GM21717 (cell line): Measurements from ENCODE around the gene ISG20.
A peak's percentile ranks its signal among the peaks of the same experiment; 100 is the strongest.

ENCODE experiments used
- ATAC-seq: cut with Tn5 transposase; IDR thresholded peaks from one replicate; pipeline ENCODE4 v1.9.1; 2021; ENCODE audit warnings: mild to moderate bottlenecking, moderate library complexity; ENCODE audit not compliant: unreplicated experiment

The ISG20 gene

GRCh38 chr15:88638626-88639372, at the start of gene ISG20:
TSS of gene ISG20 (plus strand) at chr15:88639016. CDS start at chr15:88639367, 351 bp downstream.
- ATAC-seq, result peak; percentile 67

GRCh38 chr15:88590759-88591158, 48.1 kb upstream of the ISG20 start:
- no peak for ATAC-seq

GRCh38 chr15:88591384-88591783, 47.4 kb upstream of the ISG20 start:
- no peak for ATAC-seq

GRCh38 chr15:88603885-88604284, 34.9 kb upstream of the ISG20 start:
- ATAC-seq, result no peak

GRCh38 chr15:88604381-88605188, 34.2 kb upstream of the ISG20 start:
- ATAC-seq, result no peak

GRCh38 chr15:88605189-88606069, 33.4 kb upstream of the ISG20 start:
- ATAC-seq, result no peak

GRCh38 chr15:88606070-88606794, 32.6 kb upstream of the ISG20 start:
- no peak for ATAC-seq

- ATAC-seq, result no peak
Observed at GRCh38 chr15:88607951-88608350, 30.9 kb upstream of the ISG20 start.

- ATAC-seq, result no peak
Observed at GRCh38 chr15:88608607-88609181, 30.1 kb upstream of the ISG20 start.

- no peak for ATAC-seq
Observed at GRCh38 chr15:88609344-88610090, 29.3 kb upstream of the ISG20 start.

GRCh38 chr15:88610701-88611231, 28.1 kb upstream of the ISG20 start:
- no peak for ATAC-seq

GRCh38 chr15:88612186-88612796, 26.5 kb upstream of the ISG20 start:
- no peak for ATAC-seq

- ATAC-seq, result no peak
Observed at GRCh38 chr15:88613074-88613944, 25.5 kb upstream of the ISG20 start.

- peak; percentile 74 for ATAC-seq
Observed at GRCh38 chr15:88615303-88616107, 23.3 kb upstream of the ISG20 start.

- no peak for ATAC-seq
Observed at GRCh38 chr15:88616240-88616639, 22.6 kb upstream of the ISG20 start.

GRCh38 chr15:88617031-88617722, 21.6 kb upstream of the ISG20 start:
- ATAC-seq, result no peak
